Stimulated activated CD4-positive, alpha-beta T cell treated with anti-CD3 and anti-CD28 coated beads, Interleukin-15, amount 100 ng/mL, for 1 hour (primary cell): ENCODE results near the gene MT1HL1.

Experiments used
- DNase-seq, 2 donors: peaks; one replicate each; pipeline ENCODE4 v3.0.0-alpha.2; 2020; ENCODE audit warnings: low read depth in 1 of 2, low spot score in 1 of 2

The MT1HL1 gene

DNA sequence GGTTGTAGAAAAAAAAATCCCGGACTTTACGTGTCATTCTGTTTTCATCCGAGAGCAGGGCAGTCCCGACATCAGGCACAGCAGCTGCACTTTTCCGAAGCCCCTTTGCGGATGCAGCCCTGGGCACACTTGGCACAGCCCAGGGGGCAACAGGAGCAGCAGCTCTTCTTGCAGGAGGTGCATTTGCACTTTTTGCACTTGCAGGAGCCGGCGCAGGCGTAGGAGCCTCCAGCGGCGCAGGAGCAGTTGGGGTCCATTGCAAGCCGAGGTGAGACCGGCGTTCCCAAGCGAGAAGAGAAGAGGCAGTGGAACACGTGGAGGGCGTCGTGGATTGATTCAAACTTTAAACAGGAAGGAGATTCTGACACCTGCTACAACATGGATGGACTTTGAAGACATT is at the start of gene MT1HL1:
Gene MT1HL1 (minus strand): TSS at position 326 of the 400 bp plus-strand sequence. CDS start 69 bp downstream, at position 257.
- DNase-seq = no peak

DNA sequence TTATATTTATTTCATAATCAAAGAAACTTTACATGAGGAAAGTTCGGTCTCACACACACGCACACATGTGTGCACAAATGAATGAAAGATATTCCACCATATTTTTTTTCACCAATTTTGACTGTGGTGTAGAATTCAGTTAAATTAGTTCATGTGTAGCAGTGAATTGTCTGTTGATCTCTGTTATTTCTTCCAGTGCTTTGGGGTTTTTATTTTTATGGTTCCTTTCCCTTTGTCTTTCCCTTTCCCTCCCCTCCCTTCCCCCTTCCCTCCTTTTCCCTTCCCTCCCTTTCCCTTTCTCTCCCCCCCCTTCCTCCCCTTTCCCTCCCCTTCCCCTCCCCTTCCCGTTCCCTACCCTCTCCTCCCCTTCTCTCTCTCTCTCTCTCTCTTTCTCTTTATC is 46.7 kb upstream of the MT1HL1 start:
- no peak for DNase-seq

DNA sequence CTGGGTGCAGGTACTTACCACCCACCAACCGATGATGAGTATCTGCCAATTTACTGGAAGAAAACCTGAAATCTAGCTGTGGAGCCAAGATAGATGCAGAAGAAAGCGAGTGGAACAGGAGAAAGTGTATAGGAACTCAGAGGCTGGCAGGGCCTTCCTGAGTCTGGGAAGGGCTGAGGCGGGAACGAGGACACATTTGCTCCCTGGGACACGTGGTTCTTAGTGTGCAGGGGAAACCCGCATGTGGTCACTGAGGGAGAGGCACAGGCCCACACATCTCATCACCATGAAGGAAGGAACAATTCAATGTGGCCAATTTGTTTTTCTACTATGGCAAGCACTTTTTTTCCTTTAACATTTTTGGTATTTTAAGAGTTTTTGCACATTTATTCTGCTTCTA is 45.9 kb upstream of the MT1HL1 start:
- DNase-seq = no peak

DNA sequence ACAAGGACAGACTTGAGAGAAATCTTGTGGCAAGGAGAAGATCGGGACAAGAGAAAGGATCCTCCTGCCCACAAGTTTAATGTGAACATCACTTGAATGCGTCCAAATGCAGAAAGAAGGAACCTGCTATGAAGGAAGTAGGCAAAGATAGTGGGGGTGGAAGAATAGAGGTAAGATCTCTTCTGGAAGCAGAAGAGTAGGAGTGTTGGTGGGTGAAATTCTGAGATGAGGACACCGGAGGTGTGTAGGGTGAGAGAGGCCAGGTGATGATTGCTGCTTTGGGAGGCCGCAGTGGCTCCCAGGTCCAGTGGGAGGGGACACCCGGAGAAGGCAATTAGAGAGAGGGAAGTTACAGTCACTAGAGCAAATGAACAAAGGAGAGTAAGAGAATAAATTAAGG is 44.6 kb upstream of the MT1HL1 start:
- DNase-seq = no peak

DNA sequence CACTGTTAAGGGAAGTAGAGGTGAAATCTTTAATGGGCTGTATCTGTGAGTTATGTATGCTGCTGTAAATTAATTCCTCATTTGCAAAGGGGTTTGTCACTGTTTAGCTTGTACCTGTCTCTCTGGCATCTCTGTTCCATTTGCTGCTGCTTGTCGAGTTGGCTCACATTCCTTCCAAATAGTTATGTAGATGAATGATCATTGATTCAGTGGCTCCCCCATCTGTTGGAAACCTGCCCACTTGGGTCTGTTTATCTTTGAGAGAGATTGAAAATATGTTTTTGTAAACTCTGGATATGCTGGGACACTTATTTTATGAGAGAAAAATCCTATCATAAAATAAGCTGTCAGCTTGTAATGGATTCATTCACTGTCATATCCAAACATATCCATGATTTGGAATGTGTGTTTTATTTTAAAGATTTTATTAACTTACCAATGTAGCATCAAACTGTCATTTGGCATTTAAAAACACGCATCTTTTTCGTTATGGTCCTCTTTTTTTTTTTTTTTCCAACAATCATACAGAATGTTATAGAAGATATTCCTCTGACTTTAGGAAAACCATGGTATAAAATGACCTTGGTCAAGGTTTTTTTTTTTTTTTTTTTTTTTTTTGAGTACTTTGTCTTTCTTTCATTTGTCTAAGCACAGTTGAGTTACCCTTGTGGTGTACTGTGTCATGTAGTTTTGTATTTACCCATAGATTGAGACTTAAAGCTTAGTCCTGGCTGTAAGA is 41.2 kb upstream of the MT1HL1 start:
- DNase-seq = no peak

DNA sequence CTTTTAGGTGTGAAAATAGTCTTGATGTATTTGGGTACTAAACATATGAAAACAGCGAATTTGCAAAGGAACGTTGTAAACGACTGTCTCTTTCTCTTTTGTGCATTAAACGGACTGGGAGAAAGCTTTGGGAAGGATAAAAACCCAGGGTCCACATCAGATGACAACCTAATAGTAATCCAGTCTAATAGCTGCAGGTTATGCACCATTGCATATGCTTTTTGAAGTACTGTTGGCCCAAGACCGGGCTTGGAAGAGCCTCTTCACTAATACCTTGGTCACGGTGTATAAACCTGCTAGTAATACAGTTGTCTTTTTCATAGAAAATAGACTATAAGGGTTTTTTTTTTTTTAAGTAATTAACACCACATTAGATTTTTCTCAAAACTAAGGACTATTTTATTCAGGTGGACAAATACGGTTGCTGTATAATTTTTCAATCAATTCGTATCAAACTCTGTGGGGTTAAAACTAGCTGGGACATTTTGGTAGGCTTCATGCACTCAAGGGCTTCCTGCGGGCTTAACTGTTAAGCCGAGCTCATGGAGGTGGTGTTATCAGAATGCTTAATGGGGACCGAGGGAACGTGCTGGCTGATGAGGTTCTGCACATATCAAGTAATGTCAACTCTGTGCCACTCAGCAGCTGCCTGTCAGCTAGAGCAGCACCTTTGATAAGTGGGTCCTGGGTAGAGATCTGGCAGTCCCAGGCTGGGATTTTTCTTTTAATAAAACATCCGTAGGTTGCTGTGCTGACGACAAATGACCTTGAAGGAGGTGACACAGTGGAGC is 39.8 kb upstream of the MT1HL1 start:
- DNase-seq = no peak

DNA sequence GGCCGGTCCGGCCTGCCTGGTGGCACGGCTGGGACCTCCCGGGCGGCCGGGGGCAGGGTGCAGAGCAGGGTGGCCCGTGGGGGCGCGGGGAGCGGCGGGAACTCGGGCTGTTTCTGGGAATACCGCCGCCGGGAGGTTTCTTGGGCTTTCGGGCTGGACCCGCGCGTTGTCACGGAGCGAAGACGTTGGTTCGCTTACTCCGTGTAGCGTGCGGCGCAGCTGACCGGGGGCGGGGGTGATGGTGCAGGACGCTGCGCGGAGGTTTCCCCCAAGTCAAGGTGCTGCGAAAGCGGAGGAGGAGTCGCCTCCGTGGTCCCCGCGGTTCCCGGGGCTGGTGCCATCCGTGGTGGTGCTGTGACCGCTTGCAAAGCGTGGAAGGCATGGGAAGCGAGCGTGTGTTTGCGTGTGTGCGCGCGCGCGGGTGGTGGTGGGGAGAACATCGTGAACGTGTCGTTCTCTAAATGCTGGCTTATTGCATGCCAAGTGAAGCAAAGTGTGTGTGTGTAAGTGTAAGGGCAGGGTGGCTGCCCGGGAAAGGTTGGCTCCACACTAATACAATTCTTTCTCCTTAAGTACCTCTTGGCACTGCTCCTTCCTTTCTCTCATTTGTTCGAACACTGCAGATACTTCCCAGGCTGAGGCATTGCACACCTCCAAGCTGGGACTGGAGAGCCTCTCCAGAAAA is 38.8 kb upstream of the MT1HL1 start:
- no peak for DNase-seq

DNA sequence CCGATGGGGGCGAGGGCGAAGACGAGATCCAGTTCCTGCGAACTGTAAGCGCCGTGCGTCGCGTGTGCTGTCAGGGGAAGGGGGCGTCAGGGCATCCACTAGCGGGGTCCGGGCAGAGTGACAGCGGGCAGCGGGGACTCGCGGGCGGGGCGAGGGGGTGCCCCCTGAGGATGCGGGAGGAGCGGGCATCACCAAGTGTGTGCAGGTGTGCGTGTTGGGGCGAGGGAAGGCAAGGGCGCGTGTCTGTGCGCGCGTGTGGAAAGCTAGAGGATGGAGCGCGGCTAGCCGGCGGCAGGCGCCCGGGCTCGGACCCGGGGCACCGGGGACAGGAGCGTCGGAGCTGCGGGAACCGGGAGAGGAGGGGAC is 38.3 kb upstream of the MT1HL1 start:
- DNase-seq = no peak

DNA sequence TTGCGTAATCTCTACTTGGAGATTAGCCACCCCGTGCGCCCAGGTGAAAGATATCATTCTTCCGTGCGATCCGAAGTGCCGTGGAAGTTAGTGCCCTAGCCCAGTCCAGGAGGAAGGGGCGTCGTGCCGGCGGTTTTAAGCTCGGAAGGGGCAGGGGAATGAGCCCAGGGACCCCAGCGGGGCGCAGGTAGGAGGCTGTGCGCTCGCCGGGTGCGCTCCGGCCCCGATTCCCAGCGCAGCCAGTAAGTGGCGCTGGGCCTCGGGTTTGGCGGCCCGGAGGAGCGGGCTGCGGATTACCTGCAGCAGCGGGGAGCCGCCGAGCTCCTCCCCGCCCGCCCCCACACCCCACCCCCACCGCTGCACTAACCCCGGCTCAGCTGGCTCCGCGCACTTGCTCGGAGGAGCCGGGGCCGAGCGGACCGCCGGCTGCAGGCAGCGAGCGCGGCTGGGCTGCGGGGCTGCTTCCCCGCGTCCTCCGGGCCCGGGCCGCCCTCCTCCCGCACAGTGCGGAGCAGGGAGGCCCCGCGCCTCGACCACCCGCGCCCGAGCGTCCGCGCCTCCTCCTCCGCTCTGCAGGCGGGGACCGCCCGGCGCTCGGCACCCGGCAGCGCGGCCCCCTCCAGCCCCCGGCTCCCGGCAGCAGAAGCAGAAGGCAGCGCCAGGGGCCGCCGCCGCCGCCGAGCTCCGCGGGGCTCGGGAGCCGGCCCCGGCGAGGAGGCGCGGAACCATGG is 37.7 kb upstream of the MT1HL1 start, which contains the start of gene RYR2:
Gene RYR2 (plus strand): TSS at position 390 of the 731 bp plus-strand sequence. CDS start 338 bp downstream, at position 728.
- no peak for DNase-seq

DNA sequence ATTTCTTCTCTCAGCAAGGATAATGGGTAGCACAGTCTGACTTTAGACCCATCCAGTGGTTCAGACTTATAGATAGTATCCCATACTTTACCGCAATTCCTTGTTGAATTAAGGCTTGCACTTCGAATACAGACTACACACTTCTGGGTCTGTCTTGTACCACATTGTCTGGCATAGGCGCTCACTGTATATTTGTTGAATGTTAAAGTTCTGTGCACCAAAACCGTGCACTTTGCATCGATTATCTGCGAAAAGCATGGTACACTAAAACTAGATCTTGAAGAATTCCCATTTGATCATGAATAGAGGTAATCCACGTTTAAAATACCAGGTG is 37.2 kb upstream of the MT1HL1 start:
- DNase-seq = no peak

DNA sequence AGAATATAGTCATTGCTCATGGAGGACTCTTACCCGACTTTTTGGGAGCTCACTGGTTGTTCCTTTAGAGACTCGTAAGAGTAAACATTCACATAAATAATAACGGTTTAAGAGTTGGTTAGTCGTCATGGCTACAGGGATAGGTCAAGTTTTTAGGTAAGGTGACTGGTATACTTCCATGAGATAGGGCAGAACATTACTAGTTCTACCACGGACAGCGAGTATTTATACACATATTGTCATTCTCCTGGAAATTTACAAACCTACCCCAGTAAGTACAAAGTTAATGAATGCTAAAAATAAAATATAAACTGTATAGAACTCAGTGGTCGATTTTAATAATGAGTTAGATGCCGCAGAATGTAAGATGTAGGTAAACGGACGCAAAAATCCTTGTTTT is 36.6 kb upstream of the MT1HL1 start:
- no peak for DNase-seq

DNA sequence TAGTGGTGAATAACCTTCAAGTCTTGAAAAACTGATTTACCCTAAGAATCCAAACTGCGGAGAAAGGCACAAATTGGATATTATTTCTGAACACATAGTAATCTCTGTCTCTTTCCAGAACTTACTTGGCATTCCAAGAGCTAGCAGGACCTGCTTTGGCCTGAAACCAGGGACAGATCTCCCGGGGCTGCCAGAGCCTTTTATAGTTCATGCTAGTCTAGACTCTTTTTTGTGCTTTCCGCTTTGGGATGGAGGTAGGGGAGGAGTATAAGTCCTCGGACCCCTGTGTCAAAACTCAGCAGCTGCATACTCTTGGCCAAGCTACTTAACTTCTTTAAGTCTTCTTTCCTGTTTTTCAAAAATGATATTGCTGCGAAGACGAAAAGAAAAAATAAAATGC is 34.0 kb upstream of the MT1HL1 start:
- DNase-seq = no peak

DNA sequence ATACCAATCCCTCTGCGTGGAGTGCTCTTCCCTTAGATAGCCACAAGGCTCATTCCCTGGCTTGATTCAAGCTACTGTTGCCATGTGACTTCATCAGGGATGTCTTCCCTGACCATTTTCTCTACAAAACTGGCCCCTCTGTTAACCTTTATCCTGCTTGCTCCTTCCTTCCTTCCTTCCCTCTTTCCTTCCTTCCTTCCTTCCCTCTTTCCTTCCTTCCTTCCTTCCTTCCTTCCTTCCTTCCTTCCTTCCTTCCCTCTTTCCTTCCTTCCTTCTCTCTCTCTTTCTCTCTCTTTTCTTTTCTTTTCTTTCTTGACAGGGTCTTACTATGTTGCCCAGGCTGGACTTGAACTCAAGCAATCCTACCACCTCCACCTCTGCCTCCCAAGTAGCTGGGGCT is 31.5 kb upstream of the MT1HL1 start:
- DNase-seq = no peak

DNA sequence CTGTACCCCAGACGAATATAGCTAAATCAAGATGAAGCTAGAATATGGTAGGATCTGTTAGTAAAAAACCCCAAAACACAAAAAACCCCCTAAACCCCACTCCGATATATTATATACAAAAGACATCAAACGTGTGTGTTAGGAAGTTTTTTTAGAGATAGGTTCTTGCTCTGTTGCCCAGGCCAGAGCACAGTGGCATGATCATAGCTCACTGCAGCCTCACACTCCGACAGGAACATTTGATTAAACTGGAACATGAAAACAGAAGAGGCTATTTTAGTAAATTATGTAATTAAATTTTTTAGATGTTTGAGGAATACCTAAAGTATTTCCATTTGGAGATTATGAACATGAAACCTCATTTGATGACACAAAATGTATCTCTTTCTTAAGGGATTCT is 29.6 kb upstream of the MT1HL1 start:
- no peak for DNase-seq

DNA sequence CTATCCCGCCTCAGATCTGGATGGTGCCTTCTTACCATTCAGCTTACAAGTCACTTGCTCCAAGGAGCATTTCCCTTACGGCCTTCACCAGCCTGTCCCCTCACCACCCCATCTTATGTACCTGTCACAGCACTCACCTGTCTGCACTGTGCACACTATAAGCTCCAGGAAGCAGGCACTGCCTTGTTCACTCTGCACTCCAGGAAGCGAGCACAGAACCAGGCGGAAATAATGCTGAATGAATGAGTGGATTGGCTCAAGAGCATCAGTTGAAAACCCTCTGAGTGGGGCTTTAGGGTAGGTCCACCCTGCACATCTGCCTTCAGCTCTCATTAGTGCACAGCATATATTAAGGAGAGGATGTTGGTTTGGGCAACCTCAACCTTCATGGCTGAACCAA is 28.8 kb upstream of the MT1HL1 start:
- DNase-seq = no peak

DNA sequence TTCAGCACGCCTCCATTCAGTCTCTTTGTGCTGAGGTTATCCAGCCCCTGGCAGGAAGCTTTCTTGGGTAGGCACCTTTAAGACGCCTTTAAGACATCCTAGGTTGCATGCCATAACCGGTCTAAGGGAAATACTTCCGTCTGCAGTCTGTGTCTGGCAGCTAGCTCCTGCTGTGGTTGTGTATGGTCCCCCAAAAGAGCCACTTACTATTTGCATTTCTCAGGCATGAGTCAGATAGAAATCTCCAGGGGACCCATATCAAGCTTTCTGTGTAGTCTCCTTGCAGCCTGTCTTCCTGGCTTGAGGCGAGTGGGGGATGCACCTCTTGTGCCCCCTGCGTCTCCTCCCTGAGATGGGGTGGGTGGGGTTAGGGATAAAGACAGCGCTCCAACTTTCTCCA is 27.8 kb upstream of the MT1HL1 start:
- DNase-seq = no peak

DNA sequence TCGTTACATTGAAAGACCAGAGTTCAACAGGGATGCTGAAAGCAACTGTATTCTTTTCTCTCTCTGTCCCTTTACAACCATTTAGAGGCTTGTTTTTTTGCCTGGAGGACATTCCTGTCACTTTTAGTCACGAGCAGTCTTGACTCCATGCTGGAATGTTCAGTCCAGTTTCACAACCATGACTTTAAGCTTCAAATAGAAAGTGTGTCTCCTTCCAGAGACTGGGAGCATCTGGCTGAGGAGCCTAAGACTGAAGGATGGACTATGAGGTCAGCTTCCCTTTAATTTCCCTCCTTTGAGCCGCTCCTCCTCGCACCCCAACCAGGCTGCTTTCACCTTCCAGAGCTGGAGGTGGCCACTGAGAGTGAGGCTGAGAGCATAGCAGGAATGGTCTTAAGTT is 27.2 kb upstream of the MT1HL1 start:
- no peak for DNase-seq

DNA sequence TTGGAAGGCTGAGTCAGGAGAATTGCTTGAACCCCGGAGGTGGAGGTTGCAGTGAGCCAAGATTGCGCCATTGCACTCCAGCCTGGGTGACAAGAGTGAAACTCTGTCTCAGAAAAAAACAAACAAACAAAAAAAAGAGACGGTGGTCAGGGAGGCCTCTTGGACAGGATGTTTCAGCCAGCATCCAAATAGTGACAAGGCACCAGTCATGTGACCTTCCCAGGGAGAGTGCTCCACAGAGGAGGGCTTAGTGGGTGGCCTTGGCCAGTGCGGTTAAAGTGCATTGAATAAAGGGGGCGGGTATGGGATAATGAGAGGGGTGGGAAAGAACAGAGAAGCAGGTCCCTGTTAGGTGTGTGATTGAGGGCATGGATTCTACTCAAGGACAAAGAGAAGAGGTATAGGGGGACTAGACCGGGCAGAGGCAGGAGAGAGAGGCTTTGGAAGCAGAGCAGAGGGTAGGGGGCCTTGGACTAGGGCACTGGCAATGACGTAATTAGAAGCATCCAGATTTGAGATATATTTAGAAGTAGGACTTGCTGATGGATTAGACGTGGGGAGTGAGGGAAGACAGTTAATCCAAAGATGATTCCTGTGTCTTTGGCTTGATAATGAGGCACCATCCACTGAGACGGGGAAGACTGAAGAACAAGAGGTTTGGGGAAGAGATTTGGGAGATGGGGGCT is 25.8 kb upstream of the MT1HL1 start:
- DNase-seq = no peak

DNA sequence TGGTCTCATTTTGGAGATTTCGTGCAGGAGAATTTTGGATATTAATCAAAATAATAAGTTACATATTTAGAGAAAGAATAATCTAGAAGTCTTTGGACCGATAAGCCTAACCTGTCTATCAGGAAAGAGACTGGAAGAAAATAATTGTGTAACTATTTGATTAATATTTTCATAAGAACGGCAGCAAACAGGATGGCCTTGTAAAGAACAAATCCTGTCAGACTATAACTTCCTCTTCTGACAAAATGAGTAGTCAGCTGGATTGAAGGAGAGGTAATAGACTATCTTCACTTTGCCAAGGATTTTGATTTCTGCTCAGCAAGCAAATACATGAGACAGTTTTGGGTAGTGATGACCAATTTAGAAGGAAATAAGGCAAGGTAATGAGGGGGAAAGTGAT is 25.0 kb upstream of the MT1HL1 start:
- no peak for DNase-seq

DNA sequence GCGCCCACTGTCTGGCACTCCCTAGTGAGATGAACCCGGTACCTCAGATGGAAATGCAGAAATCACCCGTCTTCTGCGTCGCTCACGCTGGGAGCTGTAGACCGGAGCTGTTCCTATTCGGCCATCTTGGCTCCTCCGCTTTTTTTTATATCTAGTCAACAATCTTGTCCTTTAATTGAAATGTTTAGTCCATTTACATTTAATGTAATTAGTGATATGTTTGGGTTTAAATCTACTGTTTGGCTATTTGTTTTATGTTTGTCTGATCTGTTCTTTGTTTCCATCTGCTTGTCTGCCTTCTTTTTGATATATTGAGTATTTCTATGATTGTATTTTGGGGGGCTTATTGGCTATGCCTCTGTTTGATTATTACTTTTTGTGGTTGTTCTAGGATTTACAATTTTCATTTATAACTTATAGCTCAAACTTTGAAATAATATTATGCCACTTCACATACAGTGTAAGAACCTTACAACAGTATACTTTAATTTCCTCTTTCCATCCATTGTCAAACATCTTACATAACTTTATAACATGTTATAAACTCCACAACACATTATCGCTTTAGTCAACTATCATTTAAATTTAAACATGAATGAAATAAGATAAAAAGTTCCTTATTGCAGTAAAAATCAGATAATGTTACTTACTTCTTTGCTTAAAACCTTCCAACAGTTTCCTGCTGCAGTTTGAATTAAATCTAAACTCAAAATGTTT is 21.3 kb upstream of the MT1HL1 start:
- DNase-seq = no peak
